NCI-H2196 treated with DMSO at 0.1 percent for 48 hours (cell line): ENCODE data around the gene MAPK1.
"Not testable (repeated sequence)": the region's sequence is repeated elsewhere in the genome, so short reads cannot be mapped to it uniquely, and the experiment has no call there.

ENCODE experiments used
- DNase-seq: peaks from one replicate; lab custom pipeline; 2025; ENCODE audit not compliant: unreplicated experiment; lab: John Stamatoyannopoulos, UW

Gene MAPK1

DNA sequence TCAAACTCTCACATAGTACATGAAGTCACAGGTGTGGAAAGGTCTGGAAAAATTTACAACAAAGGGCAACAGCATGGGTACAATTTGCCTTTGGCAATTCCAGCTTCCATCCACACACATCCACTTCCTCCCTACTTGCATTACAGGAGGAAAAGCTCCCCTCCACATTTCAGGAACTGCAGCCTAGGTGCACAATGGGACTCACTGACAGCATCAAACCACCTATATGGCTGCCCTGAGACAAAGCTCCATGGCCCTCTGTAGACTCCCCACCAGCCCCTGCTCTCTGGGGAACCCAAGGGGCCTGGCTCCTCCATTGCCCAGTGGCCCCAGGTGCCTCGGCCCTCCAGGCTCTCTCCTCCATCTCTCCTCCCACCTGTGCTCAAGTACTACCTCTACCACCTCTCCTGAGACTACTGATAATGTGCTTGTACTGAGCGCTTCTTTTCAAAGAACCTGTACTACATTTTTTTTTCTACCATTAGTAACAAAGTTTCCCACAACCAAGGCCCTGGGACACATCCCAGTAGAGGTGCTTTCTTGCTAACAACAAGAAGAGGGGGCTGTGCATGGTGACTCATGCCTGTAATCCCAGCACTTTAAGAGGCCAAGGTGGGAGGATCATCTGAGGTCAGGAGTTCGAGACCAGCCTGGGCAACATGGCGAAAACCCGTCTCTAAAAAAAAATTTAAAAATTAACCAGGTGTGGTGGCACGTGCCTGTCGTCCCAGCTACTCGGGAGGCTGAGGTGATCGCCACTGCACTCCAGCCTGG, 136.7 kb downstream of the MAPK1 start:
- no peak for DNase-seq

DNA sequence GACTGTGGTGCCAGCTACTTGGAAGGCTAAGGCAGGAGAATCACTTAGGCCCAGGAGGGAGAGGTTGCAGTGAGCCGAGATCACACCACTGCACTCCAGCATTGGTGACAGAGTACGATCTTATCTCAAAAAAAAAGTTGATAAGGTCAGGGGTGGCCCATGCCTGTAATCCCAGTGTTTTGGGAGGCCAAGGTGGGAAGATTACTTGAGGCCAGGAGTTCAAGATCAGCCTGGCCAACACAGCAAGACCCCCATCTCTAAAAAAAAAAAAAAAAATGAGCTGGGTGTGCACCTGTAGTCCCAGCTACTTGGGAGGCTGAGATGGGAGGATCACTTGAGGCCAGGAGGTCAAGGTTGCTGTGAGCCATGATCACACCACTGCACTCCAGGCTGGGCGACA, 138.3 kb downstream of the MAPK1 start:
- DNase-seq = not testable (repeated sequence)

DNA sequence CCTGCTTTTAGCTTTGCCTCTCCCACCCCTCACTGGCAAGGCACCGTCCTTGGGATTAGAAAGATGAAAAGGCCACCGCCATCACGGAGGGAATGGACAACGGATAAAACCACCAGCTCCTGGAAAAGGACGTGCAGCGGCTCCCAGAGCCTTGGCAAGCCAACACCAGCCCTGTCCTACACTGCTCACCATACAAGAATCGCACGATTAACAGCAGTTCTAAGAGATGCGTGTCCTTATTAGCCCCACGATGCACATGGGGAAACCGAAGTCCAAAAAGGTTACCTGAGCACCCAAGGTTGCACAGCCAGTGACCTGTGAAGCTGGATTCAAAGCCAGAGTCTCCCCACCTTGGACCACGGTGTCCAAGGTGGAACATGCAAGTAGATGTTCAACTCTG, 139.2 kb downstream of the MAPK1 start:
- DNase-seq = no peak

DNA sequence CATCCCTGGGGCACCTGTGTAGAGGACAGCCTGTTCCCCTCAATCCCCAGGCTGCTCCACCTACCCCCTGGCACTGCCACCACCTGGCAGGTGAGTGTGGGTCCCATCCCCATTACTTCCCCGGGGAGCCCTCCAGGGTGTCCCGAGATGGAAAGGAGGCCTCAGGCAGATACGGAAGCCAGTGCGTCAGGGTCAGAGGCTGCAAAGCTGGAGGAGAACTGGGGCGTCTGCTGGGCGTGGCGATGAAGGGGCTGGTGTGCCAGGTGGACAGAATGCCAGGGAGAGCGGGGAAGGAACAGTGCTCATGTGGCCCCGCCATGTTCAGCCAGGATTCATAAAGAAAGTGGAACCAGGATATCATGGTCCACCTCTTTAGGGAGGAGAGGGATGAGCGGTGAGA, 139.7 kb downstream of the MAPK1 start:
- no peak for DNase-seq

DNA sequence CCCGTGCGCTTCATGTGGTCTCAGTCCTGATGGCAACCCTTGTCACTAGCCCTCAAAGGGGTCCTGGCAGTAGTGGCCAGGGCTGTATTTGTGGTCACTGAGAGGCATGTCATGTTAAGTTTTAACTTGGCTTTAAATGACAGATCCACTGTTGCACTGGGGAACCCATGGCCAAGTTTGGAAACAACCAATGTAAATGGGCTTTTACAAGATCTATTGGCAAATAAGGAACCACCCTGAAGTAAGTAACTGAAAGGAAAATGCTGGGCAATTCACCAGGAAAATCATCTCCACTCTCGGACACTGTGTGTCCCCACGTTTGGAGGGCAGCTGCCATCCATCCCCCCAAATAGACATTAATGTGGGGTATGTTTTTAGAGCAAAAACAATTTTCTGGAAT, 140.3 kb downstream of the MAPK1 start:
- DNase-seq = no peak

DNA sequence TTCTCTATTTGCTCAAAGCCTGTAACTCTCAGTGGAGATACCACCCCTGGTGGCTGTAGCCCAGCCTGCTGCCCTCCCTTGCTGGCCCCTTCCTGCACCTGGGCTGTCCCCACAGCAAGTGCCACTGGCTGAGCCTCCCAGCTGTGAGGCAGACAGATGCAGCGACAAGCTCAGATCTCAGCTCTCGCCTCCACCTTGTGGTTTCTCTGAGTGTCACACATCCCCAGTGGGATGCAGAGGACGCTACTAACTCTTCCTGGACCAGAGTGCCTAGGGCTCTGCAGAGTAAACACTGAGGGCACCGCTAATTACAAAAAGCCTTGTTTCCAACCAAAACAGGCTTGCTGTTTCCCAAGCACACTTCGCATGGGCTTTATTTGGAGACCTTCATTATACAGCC, 140.8 kb downstream of the MAPK1 start:
- no peak for DNase-seq

DNA sequence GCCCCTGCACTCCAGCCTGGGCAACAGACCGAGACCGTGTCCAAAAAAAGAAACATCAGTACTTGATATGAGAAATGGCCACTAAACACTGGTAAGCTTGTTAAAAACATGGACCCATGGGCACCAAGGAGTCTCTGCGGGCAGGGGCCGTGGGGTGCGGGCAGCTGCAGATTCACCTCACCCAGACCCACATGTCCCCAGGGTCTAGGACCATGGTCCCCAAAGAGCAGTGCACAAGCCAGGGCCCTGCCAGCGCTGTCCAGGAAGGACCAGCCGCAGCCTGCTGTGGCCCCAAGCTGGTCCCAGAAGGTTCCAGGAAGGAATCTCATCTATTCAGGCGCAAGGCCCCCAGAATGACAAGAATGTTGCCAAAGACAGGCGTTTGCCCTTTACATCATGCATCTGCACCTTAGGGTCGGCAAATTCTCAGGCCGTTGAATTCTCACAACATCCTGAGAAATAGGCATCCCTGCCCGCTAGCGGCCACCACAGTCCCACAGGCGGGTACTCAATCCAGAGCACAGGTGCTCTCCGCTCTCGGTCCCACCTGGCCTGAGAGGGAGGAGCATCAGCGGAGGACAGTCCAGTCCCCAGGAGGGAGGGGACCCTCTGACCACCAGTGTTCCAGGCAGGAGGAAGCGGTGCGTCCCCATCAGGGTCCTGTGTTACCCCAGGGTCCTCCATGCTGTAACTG, 141.3 kb downstream of the MAPK1 start:
- no peak for DNase-seq

DNA sequence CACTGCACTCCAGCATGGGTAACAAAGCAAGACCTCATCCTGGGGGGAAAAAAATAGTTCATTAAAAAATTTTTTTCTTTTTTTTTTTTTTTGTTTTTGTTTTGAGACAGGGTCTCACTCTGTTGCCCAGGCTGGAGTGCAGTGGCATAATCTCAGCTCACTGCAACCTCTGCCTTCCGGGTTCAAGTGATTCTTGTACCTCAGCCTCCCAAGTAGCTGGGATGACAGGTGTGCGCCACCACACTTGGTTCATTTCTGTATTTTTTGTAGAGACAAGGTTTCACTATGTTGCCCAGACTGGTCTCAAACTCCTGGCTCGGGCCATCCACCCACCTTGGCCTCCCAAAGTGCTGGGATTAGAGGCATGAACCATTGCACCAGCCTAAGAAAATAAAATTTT, 142.9 kb downstream of the MAPK1 start:
- DNase-seq = not testable (repeated sequence)

DNA sequence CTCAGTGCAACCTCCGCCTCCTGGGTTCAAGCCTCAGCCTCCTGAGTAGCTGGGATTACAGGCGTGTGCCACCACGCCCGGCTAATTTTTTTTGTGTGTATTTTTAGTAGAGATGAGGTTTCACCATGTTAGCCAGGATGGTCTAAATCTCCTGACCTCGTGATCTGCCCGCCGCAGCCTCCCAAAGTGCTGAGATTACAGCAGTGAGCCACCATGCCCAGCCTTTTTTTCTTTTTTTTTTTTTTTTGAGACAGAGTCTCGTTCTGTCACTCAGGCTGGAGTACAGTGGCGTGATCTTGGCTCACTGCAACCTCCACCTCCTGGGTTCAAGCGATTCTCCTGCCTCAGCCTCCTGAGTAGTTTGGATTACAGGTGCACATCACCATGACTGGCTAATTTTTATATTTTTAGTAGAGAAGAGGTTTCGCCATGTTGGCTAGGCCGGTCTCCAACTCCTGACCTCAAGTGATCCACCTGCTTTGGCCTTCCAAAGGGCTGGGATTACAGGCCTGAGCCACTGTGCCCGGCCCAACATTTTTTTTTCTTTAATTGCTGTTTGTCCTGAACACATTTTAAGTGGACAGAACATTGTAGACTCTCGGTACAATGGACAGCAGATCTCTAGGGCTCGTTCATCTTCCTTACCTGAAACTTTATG, 146.1 kb downstream of the MAPK1 start:
- DNase-seq = not testable (repeated sequence)

DNA sequence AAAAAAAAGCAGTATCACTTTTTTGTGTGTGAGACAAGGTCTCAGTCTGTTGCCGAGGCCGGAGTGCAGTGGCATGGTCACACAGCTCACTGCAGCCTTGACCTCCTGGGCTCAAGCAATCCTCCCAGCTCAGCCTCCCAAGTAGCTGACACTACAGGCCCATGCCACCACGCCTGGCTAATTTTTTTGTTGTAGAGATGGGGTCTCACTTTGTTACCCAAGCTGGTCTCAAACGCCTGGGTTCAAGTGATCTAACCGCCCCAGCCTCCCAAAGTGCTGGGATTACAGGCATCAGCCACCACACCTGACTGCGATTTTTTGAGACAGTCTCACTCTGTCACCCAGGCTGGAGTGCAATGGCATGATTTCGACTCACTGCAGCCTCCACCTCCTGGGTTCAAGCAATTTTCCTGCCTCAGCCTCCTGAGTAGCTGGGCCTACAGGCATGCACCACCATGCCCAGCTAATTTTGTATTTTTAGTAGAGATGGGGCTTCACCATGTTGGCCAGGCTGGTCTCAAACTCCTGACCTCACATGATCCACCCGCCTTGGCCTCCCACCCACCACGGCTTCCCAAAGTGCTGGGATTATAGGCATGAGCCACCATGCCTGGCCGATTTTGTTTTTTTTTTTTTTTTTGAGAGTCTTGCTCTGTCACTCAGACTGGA, 147.1 kb downstream of the MAPK1 start:
- DNase-seq = not testable (repeated sequence)

DNA sequence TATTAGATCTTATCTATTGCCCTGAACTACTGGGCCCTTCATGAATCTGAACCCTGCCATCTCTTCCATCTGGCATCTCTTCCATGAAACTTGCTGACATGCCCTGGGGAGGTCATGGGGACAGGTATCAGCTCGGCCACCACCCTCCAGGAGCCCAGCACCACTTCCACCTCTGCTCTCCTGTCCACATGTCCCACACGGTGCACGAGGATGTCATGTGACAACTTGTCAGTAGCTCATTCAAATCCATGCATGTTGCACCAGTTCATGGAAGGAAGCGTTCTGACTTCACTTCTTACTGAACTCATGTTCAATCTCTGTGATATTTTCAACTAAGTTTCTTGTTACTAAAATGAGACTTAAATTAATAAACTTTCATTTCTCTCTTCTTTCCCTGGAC, 148.4 kb downstream of the MAPK1 start:
- no peak for DNase-seq

DNA sequence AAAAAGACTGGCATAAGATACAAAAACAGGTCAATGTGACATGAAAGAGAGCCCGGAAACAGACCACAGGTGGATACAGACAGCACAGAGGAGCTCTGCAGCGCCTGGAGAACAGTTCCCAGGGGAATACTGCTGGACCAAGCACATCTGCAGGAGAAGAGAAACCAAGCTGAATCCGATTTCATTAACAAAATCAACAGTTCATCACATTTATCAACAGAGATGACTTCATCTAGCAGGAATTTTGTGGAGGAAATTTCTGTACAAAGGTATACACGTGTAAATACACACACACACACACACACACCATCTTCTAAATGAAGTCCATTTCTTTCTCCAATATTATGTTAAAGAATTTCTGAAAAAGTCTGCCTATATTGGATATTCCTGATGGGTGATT, 148.9 kb downstream of the MAPK1 start:
- no peak for DNase-seq

DNA sequence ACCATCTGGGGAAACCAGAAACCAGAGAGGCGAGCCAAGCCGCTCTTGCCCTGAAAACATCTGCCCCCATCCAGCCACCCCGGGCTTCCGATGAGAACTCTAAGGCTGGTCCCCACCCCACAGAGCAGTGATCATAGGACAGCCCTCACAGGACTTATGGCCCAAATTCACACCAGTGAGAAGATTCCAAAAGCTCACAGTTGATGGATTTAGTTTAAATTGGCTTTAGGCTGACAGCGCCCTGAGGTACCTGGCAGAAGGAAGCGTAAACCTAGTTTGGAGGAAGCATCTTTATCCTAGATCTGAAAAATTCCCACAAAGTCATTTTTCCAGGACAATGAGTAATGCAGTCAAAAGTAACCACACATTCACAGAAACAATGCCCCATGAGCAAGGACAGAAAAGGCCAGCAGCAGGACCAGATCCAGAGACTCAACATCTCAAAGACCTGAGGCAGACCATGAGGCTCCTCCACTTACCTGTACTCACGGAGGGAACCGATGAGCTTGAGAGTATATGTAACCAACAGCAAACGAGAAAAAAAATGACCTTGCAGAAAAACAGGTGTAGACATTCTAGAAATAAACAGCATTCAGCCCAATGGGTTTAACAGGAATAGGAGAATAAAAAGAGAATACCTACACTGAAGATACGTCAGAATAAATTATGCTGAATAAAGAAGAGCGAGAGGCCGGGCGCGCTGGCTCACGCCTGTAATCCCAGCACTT, 150.9 kb downstream of the MAPK1 start:
- DNase-seq = not testable (repeated sequence)

DNA sequence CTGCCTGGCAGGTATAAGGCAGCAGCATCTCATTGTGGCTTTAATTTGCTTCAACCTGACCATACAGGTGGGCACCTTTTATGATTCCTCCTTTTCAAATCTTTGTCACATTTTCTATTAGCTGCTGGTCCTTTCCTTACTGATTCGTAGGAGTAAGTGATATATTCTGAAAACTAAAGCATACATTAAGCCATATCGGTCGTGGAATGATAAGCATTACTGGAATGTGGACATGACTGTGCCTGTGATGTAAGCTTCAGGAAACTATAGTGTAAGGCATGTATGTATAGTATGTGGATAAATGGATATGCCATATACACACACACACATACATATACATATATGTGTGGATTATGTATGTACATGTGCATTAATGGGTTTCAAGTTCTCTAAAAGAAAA, 152.7 kb downstream of the MAPK1 start:
- DNase-seq = no peak

DNA sequence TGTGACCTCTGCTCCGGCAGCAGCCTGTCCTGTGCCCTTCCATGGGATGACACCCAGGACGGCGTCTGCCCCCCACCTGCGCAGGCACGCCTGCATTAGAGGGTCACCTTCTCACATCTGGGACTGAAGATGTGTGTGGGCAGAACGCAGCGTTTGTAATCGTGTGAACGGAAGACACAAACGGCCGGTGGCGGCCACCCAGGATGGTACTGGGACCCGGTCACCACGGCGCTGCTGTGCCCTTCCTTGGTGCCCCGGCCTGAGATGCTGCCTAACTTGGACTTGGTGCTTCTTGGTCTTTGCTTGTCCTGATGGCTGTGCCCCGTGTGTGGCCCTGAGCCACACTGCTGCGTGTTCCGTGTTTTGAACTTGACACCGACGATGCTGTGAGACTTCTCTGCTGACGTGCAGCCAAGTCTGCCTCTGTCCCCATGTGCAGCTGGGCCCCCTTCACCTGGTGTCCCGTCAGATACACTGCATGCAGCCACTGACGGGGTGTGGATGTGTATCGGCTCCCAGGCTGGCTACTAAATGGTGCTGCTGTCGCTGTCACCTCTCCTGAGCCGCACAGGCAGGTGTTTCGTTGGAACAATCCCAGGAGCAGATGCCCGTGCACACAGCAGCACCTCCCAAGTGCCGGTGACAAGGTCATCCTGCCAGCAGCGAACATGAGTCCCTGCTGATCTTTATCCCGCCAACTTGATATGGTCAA, 153.2 kb downstream of the MAPK1 start:
- DNase-seq = no peak

DNA sequence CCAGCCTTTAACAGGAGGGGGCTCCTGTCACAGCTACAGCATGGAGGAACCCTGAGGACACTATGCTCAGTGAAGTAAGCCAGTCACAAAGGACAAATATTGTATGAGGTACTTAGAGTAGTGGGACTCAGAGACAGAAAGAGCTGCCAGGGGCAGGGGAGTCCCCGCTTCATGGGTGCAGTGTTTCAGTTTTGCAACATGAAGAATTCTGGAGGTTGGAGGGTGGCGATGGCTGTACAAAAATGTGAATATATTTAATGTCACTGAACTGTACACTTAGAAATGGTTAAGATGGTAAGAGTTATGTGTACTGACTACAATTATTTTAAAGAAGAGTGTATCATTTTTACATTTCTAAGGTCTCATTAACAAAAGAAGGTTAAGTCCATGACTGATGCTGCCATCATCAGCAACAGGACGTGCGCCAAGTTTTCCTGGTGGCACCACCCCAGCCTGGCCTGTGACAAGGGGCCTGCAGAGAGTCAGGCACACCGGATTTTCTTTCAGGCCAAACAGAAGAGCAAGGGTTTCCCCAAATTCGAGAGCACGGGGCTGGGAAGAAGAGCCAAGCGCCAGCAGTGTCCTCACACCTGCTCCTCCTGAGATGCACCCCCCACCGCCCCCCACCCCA, 153.9 kb downstream of the MAPK1 start:
- no peak for DNase-seq

DNA sequence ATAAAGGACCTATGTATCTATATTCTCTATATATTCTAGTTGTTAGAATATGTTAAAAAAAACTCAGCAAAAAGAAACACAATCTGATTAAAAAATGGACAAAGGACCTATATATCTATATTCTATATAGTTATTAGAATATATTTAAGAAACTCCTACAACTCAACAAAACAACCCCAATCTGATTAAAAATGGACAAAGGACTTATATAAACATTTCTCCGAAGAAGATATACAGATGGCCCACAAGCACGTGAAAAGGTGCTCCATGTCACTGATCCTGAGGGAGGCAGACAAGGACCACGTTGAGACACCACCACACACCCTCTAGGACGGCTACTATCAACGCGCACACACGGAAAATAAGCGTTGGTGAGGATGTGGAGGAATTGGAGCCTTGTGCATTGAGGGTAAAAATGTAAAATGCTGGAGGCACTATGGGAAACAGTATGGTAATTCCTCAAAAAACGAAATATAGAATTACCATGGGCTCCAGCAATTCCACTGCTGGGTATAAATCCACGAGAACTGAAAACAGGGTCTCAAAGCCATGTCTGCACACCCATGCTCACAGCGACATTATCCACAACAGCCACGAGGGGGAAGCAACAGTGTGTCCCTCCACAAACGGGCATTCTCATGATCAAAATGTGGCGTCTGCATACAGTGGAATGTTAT, 154.6 kb downstream of the MAPK1 start:
- DNase-seq = no peak

DNA sequence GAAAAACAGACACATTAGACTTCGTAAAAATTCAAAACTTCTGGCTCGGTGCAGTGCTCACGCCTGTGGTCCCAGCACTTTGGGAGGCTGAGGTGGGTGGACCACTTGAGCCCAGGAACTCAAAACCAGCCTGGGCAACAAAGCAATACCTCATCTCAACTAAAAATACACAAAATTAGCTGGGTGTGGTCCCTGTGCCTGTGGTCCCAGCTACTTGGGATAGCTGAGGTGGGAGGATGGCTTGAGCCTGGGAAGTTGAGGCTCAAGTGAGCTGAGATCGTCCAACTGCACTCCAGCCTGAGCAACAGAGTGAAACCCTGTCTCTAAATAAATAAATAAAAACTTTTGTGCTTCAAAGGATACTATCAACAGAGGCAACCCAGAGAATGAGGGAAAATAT, 155.6 kb downstream of the MAPK1 start:
- no peak for DNase-seq

DNA sequence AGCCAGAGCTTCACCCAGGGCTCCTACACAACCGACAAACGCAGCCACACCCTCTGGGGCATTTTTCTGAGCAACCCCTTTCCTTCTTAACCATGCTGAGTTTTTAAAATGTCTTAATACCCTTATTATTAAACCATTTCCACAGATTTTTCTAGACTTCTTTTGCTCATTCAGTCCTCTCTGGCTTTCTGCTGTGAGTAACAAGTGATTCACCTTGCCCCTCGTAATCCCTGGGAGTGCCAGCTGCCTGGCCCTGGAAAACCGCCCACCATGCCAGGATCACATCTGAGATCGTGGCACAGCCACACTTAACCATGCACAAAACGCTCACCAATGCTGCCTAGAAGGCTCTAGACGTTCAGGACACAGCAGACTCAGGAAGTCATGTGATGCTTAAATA, 157.3 kb downstream of the MAPK1 start:
- DNase-seq = no peak
